ENCODE results near the gene SLC25A48. TPM values are rescaled to one million over a fixed set of nuclear protein-coding genes. Genes with fewer than 3 reads are reported as not detected.
"Not testable (repeated sequence)": the region's sequence is repeated elsewhere in the genome, so short reads cannot be mapped to it uniquely, and the experiment has no call there.

SLC25A48 gene
- total RNA-seq, 1 donor from 2014 or later, result not detected

DNA sequence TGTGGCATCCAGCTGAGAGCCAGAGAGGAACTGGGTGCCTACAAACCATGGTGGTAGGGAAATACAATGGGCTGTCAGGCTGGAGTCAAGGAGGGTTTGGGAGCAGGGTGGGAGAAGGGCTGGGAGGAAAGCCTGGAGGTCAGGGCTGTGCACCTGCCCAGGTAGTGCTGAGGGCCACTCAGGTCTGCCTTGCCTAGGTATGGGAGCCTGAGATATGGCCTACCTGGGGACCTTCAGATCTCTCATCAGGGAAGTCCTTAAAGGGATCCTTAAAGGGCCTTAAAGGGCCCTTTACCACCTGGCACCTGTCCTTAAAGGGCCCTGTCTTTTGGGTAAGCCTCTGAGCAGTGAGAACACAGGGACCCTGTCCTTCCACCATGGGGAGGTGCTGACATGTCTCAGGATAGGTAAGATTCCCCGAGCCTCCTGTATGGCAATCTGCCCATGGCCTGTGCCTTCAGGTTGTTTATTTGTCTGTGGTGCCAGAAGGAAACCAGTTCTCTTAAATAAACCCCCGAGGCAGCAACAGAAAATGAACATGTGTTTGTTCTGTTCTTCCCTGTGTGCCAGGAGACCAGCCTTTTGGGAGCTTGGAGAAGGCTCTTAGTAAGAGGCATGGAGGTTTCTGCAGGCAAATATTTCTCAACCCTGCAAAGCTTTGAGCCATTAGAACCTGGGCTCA, 23.3 kb downstream of the SLC25A48 start:
- no peak for DNase-seq (ENCODE audit: low read depth in 2 of 2)

DNA sequence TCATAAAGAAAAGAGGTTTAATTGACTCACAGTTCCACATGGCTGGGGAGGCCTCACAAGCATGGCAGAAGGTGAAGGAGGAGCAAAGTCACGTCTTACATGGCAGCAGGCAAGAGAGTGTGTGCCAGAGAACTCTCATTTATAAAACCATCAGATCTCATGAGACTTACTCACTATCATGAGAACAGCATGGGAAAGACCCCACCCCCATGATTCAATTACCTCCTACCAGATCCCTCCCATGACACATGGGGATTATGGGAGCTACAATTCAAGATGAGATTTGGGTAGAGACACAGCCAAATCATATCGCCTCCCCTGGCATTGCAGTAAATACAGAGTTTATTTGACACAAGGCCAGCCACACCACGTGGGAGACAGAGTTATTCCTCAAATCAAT, 24.7 kb downstream of the SLC25A48 start:
- not testable (repeated sequence) for DNase-seq (ENCODE audit: low read depth in 2 of 2)

DNA sequence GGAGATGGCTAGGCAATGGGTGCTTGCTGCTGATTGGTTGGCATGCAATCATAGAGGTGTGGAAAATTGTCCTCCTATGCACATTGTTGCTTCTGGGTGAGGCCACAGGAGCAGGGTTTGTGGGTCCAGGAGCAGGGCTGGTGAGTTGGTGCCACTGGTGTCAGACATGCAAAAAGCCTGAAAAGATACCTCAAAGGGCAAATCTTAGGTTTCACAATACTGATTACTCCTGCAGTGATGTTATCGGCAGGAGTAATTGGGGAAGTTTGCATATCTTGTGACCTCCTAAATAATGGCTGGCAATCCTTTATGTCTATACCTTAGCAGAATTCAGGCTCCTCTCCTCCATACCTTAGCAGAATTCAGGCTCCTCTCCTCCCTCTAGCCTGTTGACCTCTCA, 25.2 kb downstream of the SLC25A48 start:
- DNase-seq (ENCODE audit: low read depth in 2 of 2), result no peak

DNA sequence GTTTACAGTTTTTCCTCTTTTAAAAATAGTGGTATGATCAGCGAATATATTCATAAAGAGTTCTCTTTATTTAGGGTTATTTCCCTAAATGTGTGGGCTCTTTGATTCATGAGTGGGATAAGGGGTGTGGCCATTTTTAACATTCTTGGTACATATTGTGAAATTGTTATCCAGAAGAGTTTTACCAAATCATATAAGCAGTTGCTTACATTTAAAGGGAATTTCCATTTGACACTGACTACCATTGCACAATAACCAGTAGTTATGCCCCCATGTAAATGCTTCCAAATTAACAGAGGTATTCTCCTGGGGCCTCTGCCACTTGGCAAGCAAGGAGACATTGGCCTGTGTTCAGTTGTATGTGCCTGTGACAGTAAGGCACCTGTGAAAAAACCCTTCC, 27.2 kb downstream of the SLC25A48 start:
- no peak for DNase-seq (ENCODE audit: low read depth in 2 of 2)

DNA sequence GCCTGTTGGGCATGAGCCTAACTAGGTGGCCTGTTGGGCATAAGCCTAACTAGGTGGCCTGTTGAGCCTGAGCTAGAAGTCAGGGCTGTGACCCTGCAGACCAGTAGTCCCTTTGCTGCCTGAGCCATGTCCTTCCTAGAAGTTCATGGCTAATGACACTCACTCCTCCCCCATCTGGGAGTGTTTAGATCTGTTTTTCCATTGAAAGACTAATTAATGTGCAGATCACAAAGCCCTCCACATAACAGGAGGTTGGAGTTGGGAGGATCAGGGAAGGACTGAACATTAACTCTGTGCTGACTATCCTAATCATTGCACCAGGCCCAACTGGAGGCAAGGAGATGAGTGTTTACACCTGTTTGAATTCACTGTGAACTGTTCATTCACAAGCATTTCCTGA, 27.6 kb downstream of the SLC25A48 start:
- no peak for DNase-seq (ENCODE audit: low read depth in 2 of 2)

DNA sequence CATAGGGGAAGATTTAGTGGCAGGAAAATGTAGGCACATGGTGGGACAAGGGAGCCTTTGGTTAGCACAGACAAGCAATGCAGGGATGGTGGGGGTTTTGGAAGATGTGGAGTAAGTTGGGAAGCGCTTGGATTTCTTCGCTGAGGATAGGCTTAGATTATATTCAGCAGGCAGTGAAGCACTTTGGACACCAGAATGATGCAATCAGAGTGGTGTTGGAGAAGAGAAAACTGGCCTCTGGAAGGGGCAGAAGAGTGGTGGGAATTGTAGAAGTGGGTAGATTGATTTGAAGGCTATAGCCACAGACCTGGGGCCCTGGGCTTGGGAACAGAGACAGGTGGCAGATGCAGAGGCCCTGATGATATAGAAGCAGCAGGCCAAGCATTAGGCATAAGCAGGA, 28.3 kb downstream of the SLC25A48 start:
- no peak for DNase-seq (ENCODE audit: low read depth in 2 of 2)

DNA sequence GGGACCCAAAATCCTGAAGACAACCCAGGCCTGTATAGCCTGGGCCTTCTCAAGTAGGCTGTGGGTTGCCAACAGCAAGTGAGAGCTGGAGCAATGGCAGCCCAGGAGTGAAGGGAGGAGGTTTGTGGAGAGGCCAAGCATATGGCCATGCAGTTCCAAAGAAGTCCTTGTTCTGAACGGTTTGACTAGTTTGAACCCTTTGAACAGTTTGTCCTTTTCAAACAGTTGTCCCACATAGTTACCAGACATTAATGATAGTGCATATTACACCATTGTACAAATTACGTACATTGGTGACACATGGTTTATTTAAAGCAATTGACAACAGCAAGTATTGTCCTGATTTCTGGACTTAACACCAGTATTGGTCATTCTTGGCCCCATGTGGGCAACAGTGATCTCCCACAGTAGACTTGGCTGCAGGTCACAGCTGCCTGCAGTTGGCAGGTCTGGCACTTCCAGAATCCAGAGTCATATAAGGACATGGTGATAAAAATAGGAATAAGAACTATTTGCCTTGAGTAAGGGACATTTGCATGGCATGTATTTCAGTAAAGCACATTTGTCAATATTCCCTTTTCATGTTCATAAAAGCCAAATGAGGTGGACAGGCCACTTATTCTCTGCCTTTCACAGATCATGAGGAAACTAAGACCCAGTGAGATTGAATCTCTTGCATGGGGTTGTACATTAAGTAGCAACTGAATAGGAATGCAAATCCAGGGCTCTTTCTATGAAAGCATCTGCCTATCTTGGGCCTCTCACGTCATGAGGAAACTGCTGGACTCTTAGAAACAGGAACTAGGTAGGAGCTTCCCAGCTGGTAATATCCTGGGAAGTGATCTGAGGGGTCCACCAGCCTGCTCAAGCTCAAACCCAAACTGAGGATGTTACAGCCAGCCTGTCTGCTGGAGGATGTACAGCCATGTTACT, 30.3 kb downstream of the SLC25A48 start:
- DNase-seq (ENCODE audit: low read depth in 2 of 2), result no peak

DNA sequence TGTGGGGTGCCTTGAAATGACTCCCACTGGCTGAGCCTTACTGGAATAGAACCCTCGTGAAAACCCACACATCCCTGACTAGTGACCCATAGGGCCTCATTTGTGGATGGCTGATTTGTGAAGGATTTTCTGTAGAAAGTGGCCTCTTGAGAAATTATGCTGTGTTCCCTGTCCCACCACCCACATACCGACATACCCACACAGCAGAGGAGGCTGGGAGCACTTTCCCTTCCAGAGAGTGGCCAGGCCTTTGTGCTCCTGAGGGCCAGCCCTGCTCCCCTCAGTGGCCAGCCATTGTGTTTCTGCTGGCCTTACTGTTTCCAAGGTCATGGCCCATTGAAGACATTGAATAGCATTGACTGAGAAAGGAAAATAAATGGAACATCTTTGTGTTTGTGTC, 31.6 kb downstream of the SLC25A48 start:
- DNase-seq (ENCODE audit: low read depth in 2 of 2), result no peak

DNA sequence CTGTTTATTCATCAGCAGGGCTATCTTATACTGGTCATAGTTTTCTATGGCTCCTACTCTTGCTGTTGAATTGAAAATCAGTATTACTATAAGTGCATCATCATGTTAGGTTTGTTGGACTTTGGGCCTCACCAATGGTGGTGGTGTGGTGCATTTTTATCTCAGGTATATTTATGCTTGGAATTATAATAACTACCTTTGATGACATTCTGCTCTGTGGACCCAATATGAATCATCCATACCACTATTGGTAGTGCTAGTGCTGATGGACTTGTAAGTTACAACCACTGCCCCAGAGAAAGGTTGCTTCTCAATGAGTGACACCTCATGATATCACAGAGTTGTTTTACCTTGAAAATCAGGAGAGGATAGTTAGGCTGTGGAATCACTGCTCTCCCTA, 33.1 kb downstream of the SLC25A48 start:
- DNase-seq (ENCODE audit: low read depth in 2 of 2), result no peak

DNA sequence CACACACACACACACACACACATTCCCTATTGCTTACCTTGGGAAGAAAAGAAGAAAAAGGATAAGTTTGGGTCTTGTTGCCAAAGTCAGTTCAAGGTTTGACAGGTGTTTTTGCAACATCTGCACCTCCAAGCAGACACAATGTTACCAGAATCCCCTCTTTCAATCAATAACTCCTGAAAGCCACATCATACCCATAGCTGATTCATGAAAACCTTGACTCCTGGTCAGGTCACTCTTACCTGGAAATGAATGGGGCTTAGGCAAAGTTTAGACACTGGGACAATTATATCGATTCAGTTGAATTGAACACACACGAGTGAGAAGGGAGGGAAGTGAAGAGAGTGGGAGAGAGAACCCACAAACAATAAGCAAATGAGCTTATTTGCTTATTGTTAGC, 34.2 kb downstream of the SLC25A48 start:
- DNase-seq (ENCODE audit: low read depth in 2 of 2), result no peak

DNA sequence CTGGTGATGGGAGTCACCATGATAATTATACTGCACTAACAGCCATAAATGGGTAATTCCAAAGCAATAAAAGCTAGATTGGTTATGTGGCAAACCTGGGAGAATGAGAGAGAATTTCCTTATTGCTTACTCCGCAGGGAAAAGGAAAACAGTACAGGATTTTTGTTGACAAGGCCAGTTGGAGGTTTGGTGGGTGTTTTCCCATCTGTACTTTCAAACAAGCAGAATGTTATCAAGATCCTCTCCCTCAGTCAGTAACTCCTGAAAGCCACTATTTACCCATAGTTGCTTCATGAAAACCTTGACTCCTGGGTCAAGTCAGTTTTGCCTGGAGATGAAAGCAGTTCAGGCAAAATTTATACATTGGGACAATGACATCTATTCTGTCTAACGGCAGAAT, 34.8 kb downstream of the SLC25A48 start:
- DNase-seq (ENCODE audit: low read depth in 2 of 2), result no peak

DNA sequence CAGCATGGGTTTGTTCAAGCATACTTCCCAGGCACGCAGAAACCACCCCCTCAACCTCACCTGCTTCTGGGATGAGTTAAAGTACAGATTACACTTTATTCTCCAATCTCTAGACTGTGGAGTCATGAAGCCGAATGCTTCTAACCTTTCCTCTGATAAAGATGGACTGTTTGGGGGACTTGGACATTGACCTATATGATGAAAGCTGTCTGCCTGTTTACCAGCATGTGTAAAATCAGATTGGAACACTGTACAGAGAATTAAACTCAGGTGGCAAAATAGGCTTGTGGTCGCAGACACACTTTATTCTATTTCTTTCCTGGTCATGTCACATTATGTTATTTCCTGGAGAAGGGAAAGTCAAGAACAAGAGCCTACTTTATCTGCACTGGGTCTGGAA, 35.5 kb downstream of the SLC25A48 start:
- no peak for DNase-seq (ENCODE audit: low read depth in 2 of 2)

DNA sequence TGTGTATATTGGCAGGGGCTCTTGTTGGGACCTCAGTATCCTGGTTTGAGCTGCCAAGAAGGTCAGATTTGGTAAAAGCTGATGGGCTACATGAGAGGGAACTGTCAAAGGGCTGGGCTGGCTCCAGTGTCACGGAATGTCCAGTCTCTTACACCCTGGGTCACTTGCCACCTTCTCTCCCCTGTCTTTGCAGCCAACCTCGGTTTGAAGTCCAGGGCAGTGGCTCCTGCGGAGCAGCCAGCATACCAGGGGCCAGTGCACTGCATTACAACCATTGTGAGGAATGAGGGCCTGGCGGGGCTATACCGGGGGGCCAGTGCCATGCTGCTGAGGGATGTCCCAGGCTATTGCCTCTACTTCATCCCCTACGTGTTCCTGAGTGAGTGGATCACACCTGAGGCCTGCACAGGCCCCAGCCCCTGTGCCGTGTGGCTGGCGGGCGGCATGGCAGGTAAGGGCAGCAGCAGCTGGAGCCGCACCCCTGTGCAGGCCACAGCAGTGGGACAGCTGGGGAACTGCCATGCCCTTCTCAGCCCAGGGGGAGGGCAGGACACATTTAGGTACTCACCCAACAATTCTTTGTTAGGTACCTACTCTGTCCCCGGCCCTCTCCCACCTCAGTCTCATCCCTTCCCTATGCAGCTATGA, 36.9 kb downstream of the SLC25A48 start:
- DNase-seq (ENCODE audit: low read depth in 2 of 2), result no peak

DNA sequence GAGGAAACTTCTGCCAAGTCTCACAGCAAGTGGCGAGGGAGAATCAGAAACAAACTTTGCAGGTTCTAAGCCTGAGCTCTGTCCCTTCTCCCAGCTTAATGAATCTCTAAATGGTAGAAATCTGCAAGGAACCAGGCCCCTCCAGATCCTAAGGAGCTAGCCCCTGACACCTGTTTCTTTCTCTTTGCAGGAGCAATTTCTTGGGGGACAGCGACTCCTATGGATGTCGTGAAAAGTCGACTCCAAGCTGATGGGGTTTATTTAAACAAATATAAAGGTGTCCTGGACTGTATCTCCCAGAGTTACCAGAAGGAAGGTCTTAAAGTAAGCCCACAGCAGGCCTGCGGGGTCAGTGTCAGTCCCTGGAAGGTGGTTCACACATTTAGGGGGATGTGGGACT, 39.4 kb downstream of the SLC25A48 start:
- no peak for DNase-seq (ENCODE audit: low read depth in 2 of 2)

DNA sequence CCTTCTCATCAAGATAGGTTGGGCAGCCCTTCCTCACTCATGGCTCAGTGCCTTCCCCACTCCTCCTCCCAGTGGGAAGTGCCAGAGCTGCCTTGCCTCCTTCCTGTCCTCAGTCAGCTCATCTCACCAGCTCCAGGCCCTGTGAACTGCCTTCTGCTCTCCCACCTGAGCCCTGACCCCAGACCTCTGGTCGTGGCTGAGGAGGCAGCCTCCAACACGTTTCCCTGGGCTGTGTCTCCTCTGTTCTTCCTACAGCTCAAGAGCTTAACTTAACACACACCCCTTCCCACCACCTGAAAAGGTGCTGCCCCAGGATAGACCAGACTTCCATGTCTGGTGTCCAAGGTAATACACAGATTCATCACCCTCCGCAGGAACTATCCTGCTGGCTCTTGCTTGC, 40.0 kb downstream of the SLC25A48 start:
- no peak for DNase-seq (ENCODE audit: low read depth in 2 of 2)

DNA sequence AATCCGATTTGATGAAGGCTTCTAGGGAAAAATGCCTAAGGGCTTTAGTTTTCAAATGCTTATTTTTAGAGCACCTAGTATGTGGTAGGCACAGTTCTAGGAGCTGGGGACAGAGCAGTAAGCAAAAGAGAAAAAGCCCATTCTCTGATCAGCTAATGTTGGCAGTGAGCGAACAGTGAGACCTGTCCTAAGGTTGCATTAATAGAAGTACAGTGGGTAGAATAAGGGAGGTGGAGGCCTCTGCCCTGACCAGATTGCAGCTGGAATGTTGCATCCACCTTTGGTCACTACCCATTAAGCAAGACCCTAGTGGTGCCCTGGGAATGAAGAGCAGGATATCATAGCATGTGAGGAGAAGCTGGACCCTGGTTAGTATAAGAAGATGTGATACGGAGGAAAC, 41.1 kb downstream of the SLC25A48 start:
- no peak for DNase-seq (ENCODE audit: low read depth in 2 of 2)

DNA sequence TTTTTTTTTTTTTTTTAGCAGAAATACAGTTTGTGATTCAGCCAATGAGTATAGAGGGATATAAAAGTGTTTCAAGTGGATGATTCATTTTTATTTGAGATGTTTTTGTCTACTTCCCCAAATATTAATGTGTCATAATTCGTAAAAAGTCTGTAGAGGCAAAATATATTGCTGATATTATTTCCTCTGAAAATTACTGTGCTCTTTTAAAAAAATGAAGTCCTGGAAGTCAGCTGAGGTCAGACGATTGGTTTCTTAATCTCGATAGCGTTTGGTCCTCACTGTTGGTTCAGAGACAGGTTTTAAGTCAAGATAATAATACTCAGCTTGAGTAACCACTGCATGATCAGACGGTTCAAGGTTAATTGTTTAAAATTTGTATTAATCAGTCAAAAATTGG, 41.7 kb downstream of the SLC25A48 start:
- DNase-seq (ENCODE audit: low read depth in 2 of 2), result no peak

DNA sequence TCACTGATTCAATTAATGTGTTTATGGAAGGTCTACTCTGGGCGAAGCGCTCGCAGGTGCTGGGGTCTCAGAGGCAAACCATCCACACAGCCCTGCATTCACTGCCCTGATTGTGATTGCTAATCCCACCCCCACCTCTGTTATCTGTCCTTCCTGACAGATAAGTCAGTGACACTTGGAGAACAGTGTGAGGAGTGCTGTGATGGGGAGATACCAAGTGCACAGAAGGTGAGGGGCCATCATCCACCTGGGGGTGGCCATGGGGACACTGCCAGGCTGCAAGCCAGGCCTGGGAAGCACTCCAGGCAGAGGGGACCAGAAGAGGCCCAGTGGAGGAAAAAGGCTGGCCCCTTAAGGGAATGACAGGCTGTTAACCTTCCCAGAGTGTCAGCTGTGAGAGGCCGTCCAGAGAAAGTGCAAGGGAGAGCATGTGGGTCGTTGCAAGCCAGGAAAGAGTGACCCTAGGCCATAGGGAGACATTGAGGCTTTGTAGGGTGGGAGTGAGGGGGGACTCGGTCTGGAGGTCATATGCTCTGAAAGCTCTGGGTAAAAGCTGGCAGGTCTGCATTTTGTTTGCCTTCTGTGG, 43.2 kb downstream of the SLC25A48 start:
- DNase-seq (ENCODE audit: low read depth in 2 of 2), result no peak

DNA sequence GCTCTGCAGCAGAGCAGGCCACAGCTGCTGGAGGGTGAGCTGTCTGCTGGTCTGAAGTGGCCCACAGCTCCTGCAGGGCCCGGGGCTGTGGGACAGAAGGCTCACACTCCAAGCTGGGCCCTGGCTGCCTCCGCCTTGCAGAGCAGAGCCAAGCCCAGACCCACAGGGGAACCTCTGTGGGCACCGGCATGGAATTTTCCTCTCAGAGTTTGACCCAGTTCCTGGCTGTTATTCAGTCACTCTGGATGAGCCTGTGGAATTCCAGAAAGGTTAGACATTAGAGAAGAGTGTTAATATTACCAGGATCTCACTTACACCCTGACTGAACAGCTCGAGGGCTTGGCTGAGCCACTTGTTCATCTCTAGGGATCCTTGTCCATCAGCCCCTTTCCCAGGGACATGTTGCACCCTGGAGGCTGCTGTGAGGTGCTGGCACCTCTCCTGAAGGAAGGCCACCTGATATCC, 43.7 kb downstream of the SLC25A48 start:
- DNase-seq (ENCODE audit: low read depth in 2 of 2), result no peak

DNA sequence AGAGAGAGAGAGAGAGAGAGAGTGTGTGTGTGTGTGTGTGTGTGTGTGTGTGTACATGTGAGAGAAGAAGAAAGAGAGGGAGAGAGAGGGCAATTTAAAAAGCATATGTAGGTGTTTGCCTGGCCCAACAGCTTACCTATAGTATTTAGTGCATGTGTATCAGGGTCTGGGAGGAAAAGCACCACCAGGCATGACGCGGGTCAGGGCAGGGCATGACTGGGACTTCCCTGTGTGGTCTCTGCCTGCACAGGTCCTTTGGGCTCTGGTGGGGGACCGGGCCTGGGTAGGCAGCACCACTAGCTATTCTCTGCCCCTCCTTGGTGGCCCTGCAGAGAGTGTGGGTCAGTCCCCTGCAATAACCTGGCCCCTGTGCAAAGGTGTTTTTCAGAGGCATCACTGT, 45.1 kb downstream of the SLC25A48 start:
- DNase-seq (ENCODE audit: low read depth in 2 of 2), result no peak

DNA sequence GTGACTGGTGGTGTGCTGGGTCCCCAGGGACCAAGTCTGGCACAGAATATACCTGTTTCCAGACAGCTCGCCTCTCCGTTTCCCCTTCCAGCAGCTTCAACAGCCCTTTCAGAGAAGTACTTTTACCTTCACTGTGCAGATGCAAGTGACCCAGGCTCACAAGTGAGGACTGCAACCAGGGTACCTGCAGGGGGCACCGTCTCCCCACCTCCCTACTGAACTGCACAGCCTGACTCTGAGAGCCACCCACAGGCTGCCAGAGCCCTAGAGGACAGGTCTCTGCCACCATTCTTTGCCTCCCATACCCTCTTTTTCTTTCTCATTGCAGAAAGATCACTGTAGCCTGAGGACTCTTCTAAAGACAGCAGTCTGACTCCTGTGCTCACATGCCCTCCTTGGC, 45.8 kb downstream of the SLC25A48 start:
- DNase-seq (ENCODE audit: low read depth in 2 of 2), result peak in 1 of 2 donors; percentile 5

DNA sequence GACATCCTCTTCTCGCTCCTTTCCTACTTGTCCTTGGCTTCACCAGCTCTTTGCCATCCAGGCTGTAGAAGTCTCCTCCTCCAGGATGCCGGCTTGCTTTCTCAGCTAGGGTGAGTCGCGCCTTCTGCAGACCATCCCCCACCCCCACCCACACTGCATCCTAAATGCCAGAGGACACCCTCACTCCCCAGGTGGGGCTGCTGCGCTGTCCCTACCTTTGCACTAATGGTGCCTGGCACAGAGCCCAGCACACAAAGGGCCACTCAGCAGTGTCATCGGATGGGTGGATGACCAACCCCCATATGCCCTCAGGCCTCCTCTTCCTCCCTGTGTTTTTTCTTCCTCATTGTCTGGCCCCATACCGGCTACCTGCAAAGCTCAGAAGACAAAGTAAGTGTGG, 46.3 kb downstream of the SLC25A48 start:
- no peak for DNase-seq (ENCODE audit: low read depth in 2 of 2)
